GM19467 (cell line): ENCODE data around the gene PCGF3.
"Not testable (repeated sequence)": the region's sequence is repeated elsewhere in the genome, so short reads cannot be mapped to it uniquely, and the experiment has no call there.

Experiments used
- ATAC-seq: cut with Tn5 transposase; IDR thresholded peaks from one replicate; pipeline ENCODE4 v1.9.1; 2021; ENCODE audit warnings: mild to moderate bottlenecking, moderate library complexity; ENCODE audit not compliant: unreplicated experiment

PCGF3 gene

GRCh38 chr4:700587-701264, 4.9 kb upstream of the PCGF3 start:
- no peak for ATAC-seq

- no peak for ATAC-seq
Measured at GRCh38 chr4:702618-703048, 3.0 kb upstream of the PCGF3 start.

DNA sequence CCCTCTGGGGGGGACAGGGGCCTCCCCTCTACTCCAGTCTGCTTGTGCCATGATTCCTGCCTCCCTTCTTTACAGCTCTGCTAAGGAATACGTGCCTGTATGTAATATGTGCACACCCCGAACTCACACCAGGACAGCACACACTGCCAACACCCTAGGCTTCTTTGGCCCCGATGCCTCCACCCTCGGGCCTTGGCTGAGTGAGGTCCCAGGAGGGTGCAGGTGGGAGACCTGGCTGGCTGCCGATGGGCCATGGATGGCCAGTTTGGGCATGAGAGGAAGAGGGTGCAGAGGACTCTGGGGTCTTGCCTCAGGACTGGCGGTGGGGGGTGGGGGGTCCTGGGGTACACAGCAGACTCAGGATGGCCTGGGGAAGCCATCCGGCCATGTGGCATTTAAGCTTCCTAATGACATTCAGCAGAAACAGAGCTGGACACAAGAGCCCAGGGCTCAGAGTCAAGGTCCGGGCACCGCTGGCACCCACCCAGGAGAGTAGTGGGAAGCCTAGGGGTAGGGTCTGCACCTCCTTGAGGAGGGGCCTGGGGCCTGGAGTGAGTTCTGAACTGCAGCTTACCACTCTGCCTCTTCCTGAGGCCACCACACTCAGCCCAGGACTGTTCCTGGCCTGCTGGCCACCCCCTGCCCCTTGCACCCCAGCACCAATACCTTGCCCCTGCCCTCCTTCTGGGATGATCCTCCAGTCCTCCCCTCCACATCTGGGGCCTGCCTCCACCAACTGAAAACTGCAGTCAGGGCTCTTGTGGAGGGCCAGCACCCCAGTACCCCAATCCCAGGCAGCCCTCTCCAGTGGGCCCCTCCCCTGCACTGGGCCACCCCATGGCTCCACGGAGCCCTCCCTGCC, 2.1 kb upstream of the PCGF3 start:
- ATAC-seq, result no peak

- ATAC-seq, result no peak
Measured at GRCh38 chr4:704198-704891, 1.3 kb upstream of the PCGF3 start.

DNA sequence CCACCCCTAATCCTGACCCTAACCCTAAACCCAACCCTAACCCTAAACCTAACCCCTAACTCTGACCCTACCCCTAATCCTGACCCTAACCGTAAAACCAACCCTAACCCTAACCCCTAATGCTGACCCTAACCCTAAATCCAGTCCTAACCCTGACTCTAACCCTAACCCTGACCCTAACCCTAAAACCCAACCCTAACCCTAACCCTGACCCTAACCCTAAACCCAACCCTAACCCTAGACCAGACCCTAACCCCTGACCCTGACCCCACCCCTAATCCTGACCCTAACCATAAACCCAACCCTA, 708 bp upstream of the PCGF3 start:
- no peak for ATAC-seq

DNA sequence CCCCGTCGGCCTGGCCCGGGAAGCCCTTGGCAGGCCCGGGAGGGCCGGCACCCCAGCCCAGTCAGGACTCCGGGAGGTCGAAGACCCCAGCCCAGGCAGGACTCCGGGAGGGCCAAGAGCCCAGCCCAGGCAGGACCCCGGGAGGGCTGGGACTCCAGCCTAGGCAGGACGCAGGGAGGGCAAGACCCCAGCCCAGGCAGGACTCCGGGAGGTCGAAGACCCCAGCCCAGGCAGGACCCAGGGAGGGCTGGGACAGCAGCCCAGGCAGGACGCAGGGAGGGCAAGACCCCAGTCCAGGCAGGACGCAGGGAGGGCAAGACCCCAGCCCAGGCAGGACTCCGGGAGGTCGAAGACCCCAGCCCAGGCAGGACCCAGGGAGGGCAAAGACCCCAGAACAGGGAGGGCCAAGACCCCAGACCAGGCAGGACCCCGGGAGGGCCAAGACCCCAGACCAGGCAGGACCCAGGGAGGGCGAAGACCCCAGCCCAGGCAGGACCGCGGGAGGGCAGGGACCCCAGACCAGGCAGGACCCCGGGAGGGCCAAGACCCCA, 526 bp downstream of the PCGF3 start:
- ATAC-seq, result not testable (repeated sequence)

DNA sequence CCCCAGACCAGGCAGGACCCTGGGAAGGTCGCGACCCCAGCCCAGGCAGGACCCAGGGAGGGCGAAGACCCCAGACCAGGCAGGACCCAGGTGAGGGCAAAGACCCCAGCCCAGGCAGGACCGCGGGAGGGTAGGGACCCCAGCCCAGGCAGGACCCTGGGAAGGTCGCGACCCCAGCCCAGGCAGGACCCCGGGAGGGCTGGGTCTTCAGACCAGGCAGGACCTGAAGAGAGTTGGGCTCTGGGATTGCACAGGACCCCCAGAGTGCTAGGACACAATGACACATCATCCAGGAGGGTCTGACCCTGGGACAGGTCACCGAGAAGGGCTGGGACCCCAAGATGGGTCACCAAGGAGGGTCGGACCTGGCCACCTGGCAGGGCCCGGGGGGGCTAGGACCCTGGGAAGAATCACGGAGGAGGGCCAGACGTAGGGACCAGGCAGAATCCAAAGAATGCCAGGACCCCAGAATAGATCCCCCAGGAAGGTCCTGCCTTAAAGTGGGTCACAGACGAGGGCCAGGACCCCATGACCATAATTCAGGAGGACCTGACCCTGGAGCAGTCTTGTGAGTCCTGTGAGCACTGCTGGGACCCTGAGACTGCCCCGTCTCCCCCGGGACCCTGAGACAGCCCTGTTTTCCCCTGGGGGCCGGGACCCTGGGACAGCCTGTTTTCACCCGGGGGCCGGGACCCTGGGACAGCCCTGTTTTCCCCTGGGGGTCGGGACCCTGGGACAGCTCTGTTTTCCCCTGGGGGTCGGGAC, 1.4 kb downstream of the PCGF3 start:
- ATAC-seq, result no peak

- no peak for ATAC-seq
Measured at GRCh38 chr4:707929-708630, 2.4 kb downstream of the PCGF3 start.

- no peak for ATAC-seq
Measured at GRCh38 chr4:708631-708933, 3.0 kb downstream of the PCGF3 start.

DNA sequence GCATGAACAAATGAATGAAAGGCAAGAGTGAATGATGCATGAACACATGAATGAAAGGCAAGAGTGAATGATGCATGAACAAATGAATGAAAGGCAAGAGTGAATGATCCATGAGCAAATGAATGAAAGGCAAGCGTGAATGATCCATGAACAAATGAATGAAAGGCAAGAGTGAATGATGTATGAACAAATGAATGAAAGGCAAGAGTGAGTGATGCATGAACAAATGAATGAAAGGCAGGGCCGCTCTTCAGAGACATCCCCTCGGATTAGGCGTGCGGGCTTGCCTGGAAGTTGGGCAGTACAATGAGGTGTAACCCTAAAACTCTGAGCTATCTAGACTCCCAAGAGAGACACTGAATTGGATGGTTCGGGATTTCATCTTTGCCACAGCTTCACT, 3.7 kb downstream of the PCGF3 start:
- no peak for ATAC-seq

DNA sequence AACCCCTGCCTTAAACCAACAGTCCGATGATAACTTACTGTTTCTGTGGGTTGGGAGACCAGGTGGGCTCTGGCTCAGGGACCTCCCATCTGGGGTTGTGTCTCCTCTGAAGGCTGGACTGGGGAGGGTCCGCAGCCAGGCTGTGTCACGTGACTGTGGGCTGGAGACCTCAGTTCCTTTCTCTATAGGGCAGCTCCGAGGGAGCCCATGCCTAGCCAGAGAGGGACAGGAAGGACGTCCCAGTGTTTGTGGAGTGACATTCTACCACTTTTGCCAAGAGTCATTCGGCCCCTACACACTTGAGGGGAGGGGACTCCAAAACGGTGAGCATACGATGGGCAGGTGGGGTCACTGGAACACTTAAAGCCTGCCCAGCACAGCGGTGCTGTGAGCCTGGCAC, 4.5 kb downstream of the PCGF3 start:
- ATAC-seq, result no peak

- ATAC-seq, result no peak
Measured at GRCh38 chr4:710916-711315, 5.3 kb downstream of the PCGF3 start.

DNA sequence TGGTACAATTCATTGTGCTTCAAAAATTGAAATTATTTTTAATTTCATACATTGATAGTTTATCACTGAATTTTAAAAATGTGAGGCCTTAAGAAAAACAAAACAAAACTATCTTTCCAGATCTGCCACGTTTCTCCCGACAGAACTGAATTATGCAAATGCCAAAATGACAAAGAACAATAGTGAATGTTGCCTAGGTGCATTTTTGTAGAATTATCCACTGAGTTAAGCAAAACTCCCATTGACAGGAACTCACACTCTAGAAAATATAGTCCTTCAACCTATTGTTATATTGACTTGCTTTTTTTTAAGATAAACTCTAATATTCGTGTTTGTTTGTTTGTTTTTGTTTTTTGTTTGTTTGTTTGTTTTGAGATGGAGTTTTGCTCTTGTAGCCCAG, 6.5 kb downstream of the PCGF3 start:
- no peak for ATAC-seq

- ATAC-seq, result no peak
Measured at GRCh38 chr4:712916-713632, 7.4 kb downstream of the PCGF3 start.

- no peak for ATAC-seq
Measured at GRCh38 chr4:714087-714486, 8.5 kb downstream of the PCGF3 start.

DNA sequence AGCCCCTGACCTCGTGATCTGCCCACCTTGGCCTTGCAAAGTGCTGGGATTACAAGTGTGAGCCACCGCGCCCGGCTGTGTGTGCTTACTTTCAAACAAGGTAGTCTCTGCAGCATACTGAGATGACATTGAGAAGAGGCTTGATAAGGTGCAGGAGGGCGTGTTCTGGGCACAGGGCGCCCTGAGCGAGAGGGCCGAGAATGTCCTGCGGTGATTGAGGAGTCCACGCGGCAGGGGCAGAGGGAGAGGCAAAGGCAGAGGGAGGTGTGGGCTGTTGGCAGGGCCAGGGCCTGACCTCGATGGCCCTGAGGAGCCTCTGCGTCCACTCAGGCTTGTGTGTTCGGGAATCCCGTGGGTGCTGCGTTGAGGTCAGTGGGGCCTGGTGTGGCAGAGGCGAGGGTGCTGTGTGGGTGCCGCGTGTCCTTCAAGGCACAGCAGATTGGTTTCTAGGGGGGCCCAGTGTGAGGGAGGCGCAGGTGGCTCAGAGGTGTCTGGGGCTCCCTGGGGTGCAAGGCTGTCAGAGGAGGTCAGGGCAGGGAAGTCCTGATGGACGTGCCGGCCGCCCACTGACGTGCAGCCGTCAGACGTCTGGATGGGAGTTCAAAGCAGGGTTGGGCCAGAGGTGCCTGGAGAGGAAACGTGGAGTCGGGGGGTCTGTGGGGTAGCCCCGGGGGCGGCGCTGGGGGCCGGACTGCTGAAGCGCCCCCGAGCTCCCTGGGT, 12.1 kb downstream of the PCGF3 start:
- no peak for ATAC-seq

DNA sequence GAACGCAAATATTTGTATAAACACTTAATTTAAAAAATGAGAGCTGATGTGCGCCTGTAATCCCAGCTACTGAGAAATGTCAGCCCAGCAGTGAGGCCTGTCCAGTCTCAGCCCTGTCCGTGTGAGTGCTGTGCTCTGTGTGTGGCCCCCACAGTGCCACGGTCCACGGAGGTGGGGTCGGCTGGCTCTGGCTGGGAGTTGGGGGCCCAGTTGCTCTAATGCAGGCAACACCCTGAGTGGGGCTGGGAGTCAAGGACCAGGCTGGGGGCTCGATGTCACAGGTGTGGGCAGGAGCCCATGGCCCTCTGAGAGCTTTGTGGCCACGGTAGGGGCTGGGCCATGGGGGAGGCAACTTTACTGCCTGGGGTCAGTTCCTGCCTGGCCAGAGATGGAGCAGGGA, 12.8 kb downstream of the PCGF3 start:
- no peak for ATAC-seq

GRCh38 chr4:720111-720860, 14.7 kb downstream of the PCGF3 start:
- ATAC-seq, result no peak
